AG04450 (cell line): ENCODE data around the gene DGKZ. TPM values are rescaled to one million over a fixed set of nuclear protein-coding genes. Genes with fewer than 3 reads are reported as not detected.

ENCODE experiments used
- CTCF ChIA-PET: fragments of 300-600, 350-600 bp; formaldehyde crosslinking; extraction: SDS; loops from one replicate; lab custom pipeline; 2022; ENCODE audit warnings: antibody characterized with exemption, inconsistent platforms; lab: Charles Lee
- POLR2A ChIA-PET: fragments of 350-600 bp; formaldehyde crosslinking; extraction: SDS; loops from one replicate; lab custom pipeline; 2021; ENCODE audit warnings: antibody characterized with exemption, inconsistent platforms; lab: Yijun Ruan, JAX
- DNase-seq: peaks from one replicate; pipeline ENCODE4 v3.0.0-alpha.2; 2011; ENCODE audit warnings: low read depth, low spot score
- H3K27ac ChIP-seq: one replicate; pipeline ENCODE4 v1.5.1; 2012; ENCODE audit warnings: low read depth, low read length, control low read depth
- H3K27me3 ChIP-seq: one replicate; pipeline ENCODE4 v1.6.0; 2012; ENCODE audit warnings: low read length; ENCODE audit not compliant: control insufficient read depth, insufficient read depth
- H3K4me3 ChIP-seq: 2 replicates; pipeline ENCODE4 v1.5.1; 2011; ENCODE audit warnings: mild to moderate bottlenecking, low read depth, low read length, control low read depth
- H3K9me3 ChIP-seq: 2 replicates; pipeline ENCODE4 v1.5.1; 2012; ENCODE audit warnings: low read length; ENCODE audit not compliant: control insufficient read depth, insufficient read depth
- polyA plus RNA-seq: library from polyadenylated mRNA; depleted of rRNA; stranded (reverse); fragments of >200 nt; gene quantifications from 2 replicates; pipeline ENCODE4 v1.2.3, GENCODE V29; 2011
- TF ChIP-seq, protein P1 (sequence below): IDR thresholded peaks from 2 replicates; pipeline ENCODE4 v1.5.1; 2011; ENCODE audit warnings: low read depth, low read length, control low read depth, inconsistent platforms

DGKZ gene
- polyA plus RNA-seq, 1 experiment, result 15.8 TPM

DNA sequence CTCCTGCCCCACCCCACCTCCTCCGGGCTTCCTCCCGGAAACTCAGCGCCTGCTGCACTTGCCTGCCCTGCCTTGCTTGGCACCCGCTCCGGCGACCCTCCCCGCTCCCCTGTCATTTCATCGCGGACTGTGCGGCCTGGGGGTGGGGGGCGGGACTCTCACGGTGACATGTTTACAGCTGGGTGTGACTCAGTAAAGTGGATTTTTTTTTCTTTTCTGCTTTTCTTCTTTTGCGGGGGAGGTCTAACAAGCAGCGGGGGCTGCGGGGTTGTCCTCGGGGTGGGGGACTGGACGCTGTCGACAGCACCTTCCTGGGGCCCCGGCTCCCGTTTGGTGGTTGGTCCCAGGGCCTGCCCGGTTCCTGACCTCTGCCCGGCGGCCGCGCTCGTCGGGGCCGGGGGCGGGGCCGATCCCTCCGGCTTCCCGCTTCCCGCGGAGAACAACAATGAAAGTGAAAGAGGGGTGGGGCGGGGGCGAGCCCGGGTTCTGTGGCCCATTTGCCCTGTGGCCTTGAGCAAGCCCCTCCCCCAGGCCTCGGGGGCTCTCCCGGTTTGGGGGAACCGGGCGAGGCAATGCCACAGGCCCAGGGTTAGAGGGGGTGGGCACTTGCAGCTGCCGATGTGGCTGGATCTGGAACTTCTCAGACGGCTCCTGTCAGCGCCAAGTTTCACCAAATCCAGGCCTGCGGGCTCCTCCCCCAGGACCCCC is 33.2 kb downstream of the DGKZ start:
- H3K9me3 ChIP-seq, result peaks cover 7% of the 10 kb centered on the region; the same call in 1 of the 2 replicates
- peak overlapping the region; percentile 56 for H3K4me3 ChIP-seq
- ChIA-PET CTCF (interaction anchor here (1.7 kb wide), 1 partner anchor 149 kb away, joined by 5 read pairs; no protein-coding TSS in a partner anchor), POLR2A (interaction anchor here (1.6 kb wide), 1 partner anchor 12 kb away, joined by 3 read pairs; no protein-coding TSS in a partner anchor)
- DNase-seq, result no peak
- H3K27ac ChIP-seq, result peak overlapping the region; percentile 21
- H3K27me3 ChIP-seq, result no peaks in the 10 kb centered on the region
- TF ChIP-seq, protein P1, sequence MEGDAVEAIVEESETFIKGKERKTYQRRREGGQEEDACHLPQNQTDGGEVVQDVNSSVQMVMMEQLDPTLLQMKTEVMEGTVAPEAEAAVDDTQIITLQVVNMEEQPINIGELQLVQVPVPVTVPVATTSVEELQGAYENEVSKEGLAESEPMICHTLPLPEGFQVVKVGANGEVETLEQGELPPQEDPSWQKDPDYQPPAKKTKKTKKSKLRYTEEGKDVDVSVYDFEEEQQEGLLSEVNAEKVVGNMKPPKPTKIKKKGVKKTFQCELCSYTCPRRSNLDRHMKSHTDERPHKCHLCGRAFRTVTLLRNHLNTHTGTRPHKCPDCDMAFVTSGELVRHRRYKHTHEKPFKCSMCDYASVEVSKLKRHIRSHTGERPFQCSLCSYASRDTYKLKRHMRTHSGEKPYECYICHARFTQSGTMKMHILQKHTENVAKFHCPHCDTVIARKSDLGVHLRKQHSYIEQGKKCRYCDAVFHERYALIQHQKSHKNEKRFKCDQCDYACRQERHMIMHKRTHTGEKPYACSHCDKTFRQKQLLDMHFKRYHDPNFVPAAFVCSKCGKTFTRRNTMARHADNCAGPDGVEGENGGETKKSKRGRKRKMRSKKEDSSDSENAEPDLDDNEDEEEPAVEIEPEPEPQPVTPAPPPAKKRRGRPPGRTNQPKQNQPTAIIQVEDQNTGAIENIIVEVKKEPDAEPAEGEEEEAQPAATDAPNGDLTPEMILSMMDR, result no peak

- CTCF ChIA-PET, result interaction anchor here (0.6 to 1.7 kb wide), 2 partner anchors 148 to 447 kb away, joined by 3 to 5 read pairs; no protein-coding TSS in a partner anchor
- DNase-seq, result no peak
- Histone ChIP-seq H3K27me3 (no peaks in the 10 kb centered on the region), H3K9me3 (peaks cover 12% of the 10 kb centered on the region; the same call in 1 of the 2 replicates), H3K27ac (peak within 1 kb of the TSS; percentile 21), H3K4me3 (peak within 1 kb of the TSS; percentile 72)
- POLR2A ChIA-PET, result interaction anchor here (0.6 to 1.6 kb wide), 2 partner anchors 11 to 73 kb away, joined by 3 read pairs; no protein-coding TSS in a partner anchor
- TF ChIP-seq, protein P1, result no peak
Measured at GRCh38 chr11:46381048-46381818, 34.0 kb downstream of the DGKZ start, which contains the start of gene MDK. TSS of gene MDK (plus strand) at chr11:46381669. CDS start at chr11:46382058, 389 bp downstream.

DNA sequence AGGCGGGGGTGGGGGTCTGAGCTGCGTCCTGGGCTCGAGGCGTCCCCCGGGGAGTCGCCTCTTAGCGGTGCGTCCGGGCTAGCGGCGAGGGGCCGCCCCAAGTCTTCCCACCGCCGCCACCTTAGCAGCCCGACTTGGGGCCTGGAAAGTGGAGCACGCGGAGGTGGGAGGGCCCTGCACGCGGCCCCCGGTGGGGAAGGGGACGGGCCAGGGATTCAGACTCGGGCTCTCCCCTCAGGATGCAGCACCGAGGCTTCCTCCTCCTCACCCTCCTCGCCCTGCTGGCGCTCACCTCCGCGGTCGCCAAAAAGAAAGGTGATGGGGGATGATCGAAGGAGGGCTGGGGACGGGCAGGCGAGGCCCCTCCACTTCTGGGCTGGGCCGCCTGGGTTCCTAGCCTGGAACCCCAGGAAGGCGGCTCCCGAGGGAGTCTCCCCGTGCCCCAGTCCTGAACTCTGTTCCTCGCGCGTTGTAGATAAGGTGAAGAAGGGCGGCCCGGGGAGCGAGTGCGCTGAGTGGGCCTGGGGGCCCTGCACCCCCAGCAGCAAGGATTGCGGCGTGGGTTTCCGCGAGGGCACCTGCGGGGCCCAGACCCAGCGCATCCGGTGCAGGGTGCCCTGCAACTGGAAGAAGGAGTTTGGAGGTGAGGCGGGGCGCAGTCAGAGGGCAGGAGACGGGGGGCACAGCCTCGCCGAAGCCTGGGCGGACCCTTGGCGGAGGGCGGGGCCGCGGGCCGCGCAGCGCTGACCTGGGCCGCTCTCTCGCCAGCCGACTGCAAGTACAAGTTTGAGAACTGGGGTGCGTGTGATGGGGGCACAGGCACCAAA is 34.8 kb downstream of the DGKZ start:
- no peaks in the 10 kb centered on the region for H3K27me3 ChIP-seq
- DNase-seq, result no peak
- peak overlapping the region; percentile 72 for H3K4me3 ChIP-seq
- CTCF ChIA-PET, result interaction anchor here (0.6 to 1.9 kb wide), 8 partner anchors 10 to 156 kb away, joined by 3 to 17 read pairs (median 5); partner anchors contain the start of gene CHRM4
- no peak overlapping the region for H3K27ac ChIP-seq
- TF ChIP-seq, protein P1, result no peak
- POLR2A ChIA-PET, result interaction anchor here (1.6 kb wide), 1 partner anchor 10 kb away, joined by 3 read pairs; no protein-coding TSS in a partner anchor
- H3K9me3 ChIP-seq, result peaks cover 13% of the 10 kb centered on the region; the same call in 1 of the 2 replicates

DNA sequence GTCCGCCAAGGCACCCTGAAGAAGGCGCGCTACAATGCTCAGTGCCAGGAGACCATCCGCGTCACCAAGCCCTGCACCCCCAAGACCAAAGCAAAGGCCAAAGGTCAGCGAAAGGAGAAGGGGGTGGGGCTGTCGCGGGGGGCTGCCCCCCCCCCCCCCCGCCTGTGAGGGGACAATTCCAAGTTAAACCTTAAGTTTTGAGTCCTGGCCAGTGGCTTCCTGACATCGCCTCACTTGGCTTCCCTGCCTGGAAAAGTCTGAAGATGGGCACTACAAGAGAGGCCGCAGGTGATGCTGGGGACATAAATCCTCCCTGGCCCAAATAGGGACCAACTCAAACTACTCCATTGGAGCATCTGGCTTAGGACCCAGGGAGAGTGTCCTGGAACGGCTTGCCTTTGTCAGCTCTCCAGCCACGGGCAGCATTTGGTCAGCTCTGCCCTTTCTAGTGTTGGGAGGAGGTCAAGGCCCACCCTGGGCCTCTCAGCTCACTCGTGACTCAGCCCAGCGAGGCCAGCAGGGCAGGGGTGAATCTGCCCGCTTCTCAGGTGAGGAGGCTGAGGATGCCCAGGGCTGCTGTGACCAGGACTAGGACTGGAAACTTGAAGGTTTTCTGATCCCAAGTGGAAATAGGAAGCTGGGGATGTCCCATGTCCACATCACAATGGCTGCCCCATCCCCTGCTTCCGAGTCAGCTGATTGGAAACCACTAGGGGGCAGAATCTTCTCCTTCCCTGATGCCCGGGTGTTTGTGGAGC is 35.6 kb downstream of the DGKZ start:
- ChIA-PET POLR2A (no interaction called here), CTCF (interaction anchor here (0.6 to 1.9 kb wide), 12 partner anchors 9 to 266 kb away, joined by 3 to 17 read pairs (median 5); partner anchors contain the start of gene CHRM4)
- H3K4me3 ChIP-seq, result peak overlapping the region; percentile 72
- TF ChIP-seq, protein P1, result peak; percentile 66
- peaks cover 13% of the 10 kb centered on the region; the same call in 1 of the 2 replicates for H3K9me3 ChIP-seq
- no peak for DNase-seq
- no peak overlapping the region for H3K27ac ChIP-seq
- H3K27me3 ChIP-seq, result no peaks in the 10 kb centered on the region
